Measurements from ENCODE around the gene PHF14.

DNA sequence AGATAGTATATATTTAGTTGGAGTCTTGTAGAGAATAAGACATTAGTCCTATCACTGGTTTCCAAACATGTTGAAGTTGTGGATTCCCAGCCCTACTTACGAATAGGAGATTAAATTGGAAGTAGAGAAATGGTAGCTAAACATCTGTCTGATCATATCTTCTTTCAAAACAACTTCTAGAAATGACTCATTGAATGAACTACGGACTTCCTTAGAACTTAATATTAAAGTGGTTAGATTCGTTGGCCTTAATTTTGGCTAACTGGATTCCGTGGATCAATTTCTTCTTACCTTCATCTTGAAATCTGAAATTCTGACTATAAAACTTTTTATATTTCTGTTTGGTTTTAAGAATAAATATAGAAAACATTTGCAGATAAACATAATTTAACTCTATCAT lies 3.4 kb downstream of the PHF14 start:
- TF ChIP-seq, protein P1, sequence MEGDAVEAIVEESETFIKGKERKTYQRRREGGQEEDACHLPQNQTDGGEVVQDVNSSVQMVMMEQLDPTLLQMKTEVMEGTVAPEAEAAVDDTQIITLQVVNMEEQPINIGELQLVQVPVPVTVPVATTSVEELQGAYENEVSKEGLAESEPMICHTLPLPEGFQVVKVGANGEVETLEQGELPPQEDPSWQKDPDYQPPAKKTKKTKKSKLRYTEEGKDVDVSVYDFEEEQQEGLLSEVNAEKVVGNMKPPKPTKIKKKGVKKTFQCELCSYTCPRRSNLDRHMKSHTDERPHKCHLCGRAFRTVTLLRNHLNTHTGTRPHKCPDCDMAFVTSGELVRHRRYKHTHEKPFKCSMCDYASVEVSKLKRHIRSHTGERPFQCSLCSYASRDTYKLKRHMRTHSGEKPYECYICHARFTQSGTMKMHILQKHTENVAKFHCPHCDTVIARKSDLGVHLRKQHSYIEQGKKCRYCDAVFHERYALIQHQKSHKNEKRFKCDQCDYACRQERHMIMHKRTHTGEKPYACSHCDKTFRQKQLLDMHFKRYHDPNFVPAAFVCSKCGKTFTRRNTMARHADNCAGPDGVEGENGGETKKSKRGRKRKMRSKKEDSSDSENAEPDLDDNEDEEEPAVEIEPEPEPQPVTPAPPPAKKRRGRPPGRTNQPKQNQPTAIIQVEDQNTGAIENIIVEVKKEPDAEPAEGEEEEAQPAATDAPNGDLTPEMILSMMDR (conservative IDR thresholded peaks at IDR 0.05), result no peak
- TF ChIP-seq ZFX (IDR thresholded peaks at IDR 0.05), result no peak
